ENCODE results near the gene TUSC2.

The TUSC2 gene

GRCh38 chr3:50354186-50354764, 26.3 kb upstream of the TUSC2 start:
- DNase-seq, result no peak

- DNase-seq, result no peak
These were observed 25.4 kb upstream of the TUSC2 start for GRCh38 chr3:50353245-50354004.

GRCh38 chr3:50352781-50353180, 24.8 kb upstream of the TUSC2 start:
- peak; percentile 51 for DNase-seq

GRCh38 chr3:50351323-50351697, 23.3 kb upstream of the TUSC2 start:
- no peak for DNase-seq

GRCh38 chr3:50350527-50351322, 22.7 kb upstream of the TUSC2 start, which contains the start of the genes CYB561D2 and NPRL2:
Gene CYB561D2 (plus strand): TSS chr3:50350862. CDS start chr3:50351434, 572 bp downstream.
Gene NPRL2 (minus strand): TSS chr3:50350775. CDS start chr3:50350652, 123 bp downstream.
- DNase-seq, result peak; percentile 90

- no peak for DNase-seq
These were observed 22.1 kb upstream of the TUSC2 start for GRCh38 chr3:50350213-50350526.

GRCh38 chr3:50347187-50347813, 19.3 kb upstream of the TUSC2 start:
- peak; percentile 61 for DNase-seq

GRCh38 chr3:50345586-50346234, 17.7 kb upstream of the TUSC2 start, which contains the start of gene ZMYND10:
Gene ZMYND10 (minus strand): TSS chr3:50345732. CDS start chr3:50345579, 153 bp downstream.
- peak; percentile 14 for DNase-seq

- no peak for DNase-seq
These were observed 17.0 kb upstream of the TUSC2 start for GRCh38 chr3:50345008-50345407.

- DNase-seq, result no peak
These were observed 15.0 kb upstream of the TUSC2 start for GRCh38 chr3:50342813-50343633.

- DNase-seq, result no peak
These were observed 14.1 kb upstream of the TUSC2 start for GRCh38 chr3:50341996-50342650.

- DNase-seq, result no peak
These were observed 13.5 kb upstream of the TUSC2 start for GRCh38 chr3:50341537-50341936.

GRCh38 chr3:50340448-50341329, 12.7 kb upstream of the TUSC2 start, which contains the start of gene RASSF1:
Gene RASSF1 (minus strand): TSS chr3:50340836. CDS start chr3:50340805, 31 bp downstream.
- no peak for DNase-seq

- DNase-seq, result no peak
These were observed 12.1 kb upstream of the TUSC2 start for GRCh38 chr3:50340147-50340447.

GRCh38 chr3:50339485-50340146, 11.6 kb upstream of the TUSC2 start:
- no peak for DNase-seq

- no peak for DNase-seq
These were observed 10.9 kb upstream of the TUSC2 start for GRCh38 chr3:50338965-50339364.

- peak; percentile 95 for DNase-seq
These were observed 9.3 kb upstream of the TUSC2 start for GRCh38 chr3:50337175-50337861.

- DNase-seq, result peak; percentile 48
These were observed 8.6 kb upstream of the TUSC2 start for GRCh38 chr3:50336452-50337174.

Data from kidney glomerular epithelial cell (primary cell).